AG04450 (cell line): ENCODE data around the gene CDR2L. TPM values are rescaled to one million over a fixed set of nuclear protein-coding genes. Genes with fewer than 3 reads are reported as not detected.

ENCODE experiments used
- CTCF ChIA-PET: fragments of 300-600, 350-600 bp; formaldehyde crosslinking; extraction: SDS; loops from one replicate; lab custom pipeline; 2022; ENCODE audit warnings: antibody characterized with exemption, inconsistent platforms; lab: Charles Lee
- POLR2A ChIA-PET: fragments of 350-600 bp; formaldehyde crosslinking; extraction: SDS; loops from one replicate; lab custom pipeline; 2021; ENCODE audit warnings: antibody characterized with exemption, inconsistent platforms; lab: Yijun Ruan, JAX
- DNase-seq: peaks from one replicate; pipeline ENCODE4 v3.0.0-alpha.2; 2011; ENCODE audit warnings: low read depth, low spot score
- H3K27ac ChIP-seq: one replicate; pipeline ENCODE4 v1.5.1; 2012; ENCODE audit warnings: low read depth, low read length, control low read depth
- H3K27me3 ChIP-seq: one replicate; pipeline ENCODE4 v1.6.0; 2012; ENCODE audit warnings: low read length; ENCODE audit not compliant: control insufficient read depth, insufficient read depth
- H3K4me3 ChIP-seq: 2 replicates; pipeline ENCODE4 v1.5.1; 2011; ENCODE audit warnings: mild to moderate bottlenecking, low read depth, low read length, control low read depth
- H3K9me3 ChIP-seq: 2 replicates; pipeline ENCODE4 v1.5.1; 2012; ENCODE audit warnings: low read length; ENCODE audit not compliant: control insufficient read depth, insufficient read depth
- CTCF ChIP-seq: IDR thresholded peaks from 2 replicates; pipeline ENCODE4 v1.5.1; 2011; ENCODE audit warnings: low read depth, low read length, control low read depth, inconsistent platforms
- polyA plus RNA-seq: library from polyadenylated mRNA; depleted of rRNA; stranded (reverse); fragments of >200 nt; gene quantifications from 2 replicates; pipeline ENCODE4 v1.2.3, GENCODE V29; 2011

The CDR2L gene
- polyA plus RNA-seq, 1 experiment, result 8.4 TPM

GRCh38 chr17:74949455-74950115 is 37.8 kb upstream of the CDR2L start:
- Histone ChIP-seq H3K9me3 (no peaks in the 10 kb centered on the region; the same call in 1 of the 2 replicates), H3K4me3 (no peak overlapping the region), H3K27ac (no peak overlapping the region), H3K27me3 (peaks cover 39% of the 10 kb centered on the region)
- no peak for TF ChIP-seq CTCF
- ChIA-PET CTCF (interaction anchor here (0.6 to 4.7 kb wide), 4 partner anchors 8 to 395 kb away, joined by 3 to 21 read pairs (median 6); no protein-coding TSS in a partner anchor), POLR2A (no interaction called here)
- no peak for DNase-seq

GRCh38 chr17:74950207-74950606 is 37.2 kb upstream of the CDR2L start:
- DNase-seq, result no peak
- Histone ChIP-seq H3K9me3 (no peaks in the 10 kb centered on the region; the same call in 1 of the 2 replicates), H3K27me3 (peaks cover 37% of the 10 kb centered on the region), H3K4me3 (no peak overlapping the region), H3K27ac (no peak overlapping the region)
- ChIA-PET CTCF (interaction anchor here (1.0 to 4.7 kb wide), 2 partner anchors 8 to 11 kb away, joined by 3 to 21 read pairs; no protein-coding TSS in a partner anchor), POLR2A (no interaction called here)
- TF ChIP-seq CTCF, result no peak

- H3K9me3 ChIP-seq, result no peaks in the 10 kb centered on the region; the same call in 1 of the 2 replicates
- TF ChIP-seq CTCF, result no peak
- POLR2A ChIA-PET, result no interaction called here
- no peak for DNase-seq
- peaks cover 35% of the 10 kb centered on the region for H3K27me3 ChIP-seq
- CTCF ChIA-PET, result interaction anchor here (1.0 to 4.7 kb wide), 2 partner anchors 10 to 27 kb away, joined by 3 to 21 read pairs; partner anchors contain the start of gene OTOP2
- H3K4me3 ChIP-seq, result no peak overlapping the region
- no peak overlapping the region for H3K27ac ChIP-seq
Measured at GRCh38 chr17:74951065-74951464, 36.4 kb upstream of the CDR2L start.

- Histone ChIP-seq H3K4me3 (no peak overlapping the region), H3K27ac (no peak overlapping the region), H3K27me3 (peaks cover 39% of the 10 kb centered on the region), H3K9me3 (no peaks in the 10 kb centered on the region; the same call in 1 of the 2 replicates)
- CTCF ChIA-PET, result interaction anchor here (0.8 to 4.7 kb wide), 3 partner anchors 9 to 10 kb away, joined by 3 to 21 read pairs (median 6); no protein-coding TSS in a partner anchor
- DNase-seq, result no peak
- POLR2A ChIA-PET, result no interaction called here
- TF ChIP-seq CTCF, result no peak
Measured at GRCh38 chr17:74951680-74952421, 35.6 kb upstream of the CDR2L start.
